AG20443 (cell line): Measurements from ENCODE around the gene HEXIM1.
A peak's percentile ranks its signal among the peaks of the same experiment; 100 is the strongest.

ENCODE experiments used
- DNase-seq: peaks from one replicate; pipeline ENCODE4 v3.0.0; 2012; ENCODE audit warnings: low spot score, mixed read lengths

The HEXIM1 gene

GRCh38 chr17:45146890-45147580, 1.2 kb upstream of the HEXIM1 start:
- DNase-seq = peak; percentile 55

- peak; percentile 59 for DNase-seq
Measured at GRCh38 chr17:45147581-45148182, 593 bp upstream of the HEXIM1 start.

- DNase-seq = peak; percentile 81
Measured at GRCh38 chr17:45149037-45149668, 878 bp downstream of the HEXIM1 start.

- peak; percentile 45 for DNase-seq
Measured at GRCh38 chr17:45149669-45150664, 1.7 kb downstream of the HEXIM1 start.

GRCh38 chr17:45150911-45151809, 2.9 kb downstream of the HEXIM1 start:
- DNase-seq = no peak

GRCh38 chr17:45155029-45155428, 6.8 kb downstream of the HEXIM1 start:
- DNase-seq = no peak

GRCh38 chr17:45155483-45155882, 7.2 kb downstream of the HEXIM1 start:
- no peak for DNase-seq

- no peak for DNase-seq
Measured at GRCh38 chr17:45156242-45156641, 8.0 kb downstream of the HEXIM1 start.

GRCh38 chr17:45160447-45161287, 12.4 kb downstream of the HEXIM1 start:
- peak; percentile 63 for DNase-seq

- DNase-seq = peak; percentile 96
Measured at GRCh38 chr17:45161288-45162024, 13.2 kb downstream of the HEXIM1 start, which contains the start of gene HEXIM2. TSS of gene HEXIM2 (plus strand) at chr17:45161875. CDS start at chr17:45162794, 919 bp downstream.

GRCh38 chr17:45162025-45162687, 13.9 kb downstream of the HEXIM1 start:
- DNase-seq = no peak

- DNase-seq = no peak
Measured at GRCh38 chr17:45164734-45165269, 16.5 kb downstream of the HEXIM1 start.

- DNase-seq = no peak
Measured at GRCh38 chr17:45168991-45169752, 20.9 kb downstream of the HEXIM1 start.

- DNase-seq = no peak
Measured at GRCh38 chr17:45170280-45170930, 22.1 kb downstream of the HEXIM1 start.

- peak; percentile 90 for DNase-seq
Measured at GRCh38 chr17:45170931-45171337, 22.7 kb downstream of the HEXIM1 start.

- peak; percentile 47 for DNase-seq
Measured at GRCh38 chr17:45171338-45172231, 23.3 kb downstream of the HEXIM1 start.
